AG09319 (cell line): ENCODE data around the gene AHRR.

Experiments
- DNase-seq: peaks from one replicate; pipeline ENCODE4 v3.0.0-alpha.2; 2010; ENCODE audit warnings: low read depth; ENCODE audit errors: extremely low read depth
- CTCF ChIP-seq: IDR thresholded peaks from 2 replicates; pipeline ENCODE4 v1.5.1; 2011; ENCODE audit warnings: low read depth, mild to moderate bottlenecking, inconsistent platforms, low read length, moderate library complexity

AHRR gene

DNA sequence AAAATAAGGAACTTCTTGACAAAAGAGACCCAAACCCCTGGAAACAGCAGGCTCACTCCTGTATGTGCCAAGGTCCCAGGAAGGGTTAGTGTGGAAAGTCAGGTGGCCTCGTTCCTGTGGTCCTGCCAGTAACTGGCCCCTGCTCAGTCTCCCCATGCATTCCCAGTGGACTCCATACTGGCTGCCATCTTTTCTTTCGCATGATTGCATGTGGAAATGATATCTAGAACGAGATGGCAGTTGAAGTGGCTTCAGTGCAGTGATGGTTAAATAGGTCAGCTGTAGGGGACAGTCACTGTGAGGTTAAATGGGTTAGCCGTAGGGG lies 30.4 kb downstream of the AHRR start:
- DNase-seq = no peak
- no peak for TF ChIP-seq CTCF

DNA sequence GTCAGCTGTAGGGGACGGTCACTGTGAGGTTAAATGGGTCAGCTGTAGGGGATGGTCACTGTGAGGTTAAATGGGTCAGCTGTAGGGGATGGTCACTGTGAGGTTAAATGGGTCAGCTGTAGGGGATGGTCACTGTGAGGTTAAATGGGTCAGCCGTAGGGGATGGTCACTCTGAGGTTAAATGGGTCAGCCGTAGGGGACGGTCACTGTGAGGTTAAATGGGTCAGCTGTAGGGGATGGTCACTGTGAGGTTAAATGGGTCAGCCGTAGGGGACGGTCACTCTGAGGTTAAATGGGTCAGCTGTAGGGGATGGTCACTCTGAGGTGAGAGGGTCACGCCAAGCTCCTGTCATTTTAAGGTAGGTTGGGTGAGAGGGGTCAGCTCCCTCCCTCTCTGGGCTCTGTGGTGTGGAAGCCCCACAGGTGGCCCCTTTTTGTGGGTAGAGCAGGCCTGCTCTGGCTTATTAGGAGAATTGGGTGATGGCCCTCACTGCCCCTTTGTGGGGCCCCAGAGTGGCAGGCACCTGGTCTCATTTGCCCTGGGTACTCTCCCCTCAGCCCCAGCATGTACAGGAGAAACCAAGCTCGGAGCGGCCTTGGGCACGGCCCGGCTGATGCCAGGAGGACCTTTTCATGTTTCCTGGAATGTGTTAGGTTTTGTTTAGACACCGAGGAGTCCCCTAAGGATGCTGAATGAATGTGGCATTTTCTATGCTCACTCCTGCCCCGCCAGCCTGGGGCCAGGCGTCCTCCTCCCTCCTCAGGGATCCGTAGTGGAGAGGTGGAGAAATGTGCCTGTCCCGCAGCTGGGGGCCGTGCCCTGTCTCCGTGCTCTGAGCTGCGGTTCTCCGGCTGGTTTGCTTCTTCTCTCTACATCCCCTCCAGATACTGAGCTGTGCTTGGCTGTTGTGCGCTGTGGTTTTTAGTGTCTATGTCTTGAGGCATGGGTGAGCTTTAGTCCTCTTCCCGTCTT lies 31.4 kb downstream of the AHRR start:
- TF ChIP-seq CTCF = no peak
- no peak for DNase-seq

DNA sequence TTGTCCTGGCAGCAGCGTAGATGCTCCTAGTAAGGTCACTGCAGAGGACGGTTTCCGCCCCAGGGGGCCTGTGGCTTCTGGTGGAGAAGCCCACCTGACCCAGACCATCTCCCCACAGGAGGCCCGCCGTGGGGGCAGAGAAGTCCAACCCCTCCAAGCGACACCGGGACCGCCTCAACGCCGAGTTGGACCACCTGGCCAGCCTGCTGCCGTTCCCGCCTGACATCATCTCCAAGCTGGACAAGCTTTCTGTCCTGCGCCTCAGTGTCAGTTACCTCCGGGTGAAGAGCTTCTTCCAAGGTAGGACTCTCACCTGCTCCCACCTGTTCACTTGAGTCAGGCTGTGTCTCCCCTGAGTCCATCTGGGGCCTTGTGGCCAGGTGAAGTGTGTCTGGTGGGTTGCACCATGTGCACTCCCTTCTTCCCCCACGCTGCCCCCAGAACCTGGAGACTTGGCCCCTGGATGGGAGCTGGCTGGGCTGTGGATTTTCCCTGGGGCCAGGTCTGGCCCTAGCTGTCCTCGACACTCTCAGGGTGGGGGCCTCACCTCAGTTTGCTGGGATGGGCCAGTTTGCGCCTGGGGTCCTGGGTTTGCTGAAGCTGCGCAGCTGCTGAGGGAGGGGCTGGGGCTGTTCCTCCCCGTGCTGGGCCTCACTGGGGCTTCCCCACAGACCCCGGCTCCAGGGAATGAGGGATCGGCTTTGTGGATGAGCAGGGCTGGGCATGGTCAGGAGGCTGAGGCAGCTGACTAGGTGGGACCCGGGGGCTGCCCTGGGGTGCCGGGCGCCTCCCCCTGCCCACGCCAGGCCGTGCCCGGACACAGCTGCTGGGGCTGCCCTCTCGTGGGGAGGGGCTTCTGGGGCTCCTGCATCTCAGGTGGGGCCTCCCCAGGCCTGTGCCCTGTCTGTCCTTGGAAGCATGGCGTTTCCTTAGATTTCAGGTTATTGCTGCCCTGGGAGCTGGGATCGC lies 32.4 kb downstream of the AHRR start:
- no peak for DNase-seq
- TF ChIP-seq CTCF = no peak

DNA sequence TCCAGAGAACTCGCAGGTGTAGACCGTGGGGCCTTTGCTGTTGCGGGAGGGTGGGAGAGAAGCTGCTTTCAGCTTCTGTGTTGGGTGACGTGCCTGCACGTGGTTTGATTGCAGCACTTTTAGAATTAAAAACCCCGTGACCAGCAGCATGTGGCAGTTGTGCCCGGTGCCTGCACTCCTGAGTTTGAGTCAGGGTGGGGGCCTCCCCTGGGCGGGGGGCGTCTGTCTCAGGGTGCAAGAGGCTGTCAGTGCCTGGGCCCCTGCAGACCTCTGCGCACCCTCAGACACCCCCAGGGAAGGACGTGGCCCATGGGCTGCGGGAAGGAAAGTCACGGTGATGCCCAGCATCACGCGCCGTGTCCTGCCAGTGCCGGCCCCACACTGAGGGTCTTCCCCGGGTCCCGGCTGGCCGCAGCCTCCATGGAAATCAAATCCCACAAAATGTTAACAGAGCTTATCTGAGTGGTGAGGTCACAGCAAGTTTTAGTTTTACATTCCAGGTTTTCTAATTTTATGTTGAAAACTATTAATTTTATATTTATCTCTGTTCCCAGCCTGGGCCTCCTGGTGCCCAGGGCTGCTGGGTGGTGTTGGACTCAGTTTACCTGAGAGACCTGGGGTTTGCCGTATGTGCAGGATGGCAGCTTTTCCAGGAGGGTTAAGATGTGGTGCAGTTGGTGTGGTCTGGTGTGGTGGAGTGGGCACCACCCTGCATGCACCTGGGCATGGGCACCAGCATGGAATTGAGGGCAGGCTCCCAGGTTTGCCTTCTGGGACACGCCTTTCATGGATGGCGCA lies 33.3 kb downstream of the AHRR start:
- TF ChIP-seq CTCF = no peak
- DNase-seq = no peak

DNA sequence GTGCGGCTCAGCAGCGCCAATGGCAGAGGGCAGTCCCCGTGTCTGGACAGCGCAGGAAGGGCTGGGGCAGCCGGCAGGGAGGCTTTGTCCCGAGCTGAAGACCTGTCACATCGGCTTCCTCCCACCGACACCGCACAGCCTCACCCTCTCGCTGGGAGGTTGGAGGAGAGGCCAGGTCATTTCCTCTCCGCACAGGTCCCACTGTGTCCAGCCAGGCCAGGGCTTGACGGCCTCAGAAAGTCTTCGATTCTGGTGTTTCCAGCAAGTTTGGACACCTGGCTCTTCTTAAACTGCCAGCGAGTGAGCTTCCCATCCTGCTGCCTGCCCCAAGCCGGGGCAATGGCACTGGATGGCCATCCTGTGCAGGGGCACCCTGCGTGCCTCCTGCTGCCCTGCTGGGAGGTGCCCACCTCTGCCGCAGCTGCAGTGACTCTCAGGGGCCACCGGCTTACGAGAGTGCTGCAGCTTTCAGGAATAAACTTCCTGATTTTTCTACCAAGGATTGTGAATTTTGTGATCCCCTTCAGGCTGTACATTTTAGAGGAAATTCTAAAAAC lies 33.9 kb downstream of the AHRR start:
- TF ChIP-seq CTCF = no peak

DNA sequence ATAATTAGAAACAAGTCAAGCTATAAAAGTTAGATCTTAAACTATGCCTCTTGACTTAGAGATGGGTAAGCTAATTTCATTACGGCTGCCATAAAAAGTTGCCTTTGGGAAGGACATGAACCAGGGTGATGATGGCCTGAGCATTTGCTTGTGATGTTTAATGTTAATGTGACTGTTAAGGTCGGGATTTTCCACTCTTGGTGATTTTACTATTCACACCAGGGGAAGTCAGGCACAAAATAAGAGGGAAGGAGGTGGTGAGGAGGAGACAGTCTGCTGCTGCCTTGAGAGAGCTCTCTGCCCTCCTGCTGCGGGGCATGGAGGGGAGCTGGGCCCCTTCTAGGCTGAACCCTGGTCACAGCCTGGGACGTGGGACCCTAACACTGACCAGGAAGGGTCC lies 34.4 kb downstream of the AHRR start:
- TF ChIP-seq CTCF = no peak
- no peak for DNase-seq

More for the DNA sequence above, 33.9 kb downstream of the AHRR start:
- no peak for DNase-seq
